ENCODE results near the gene RIIAD1.
"Not testable (repeated sequence)": the region's sequence is repeated elsewhere in the genome, so short reads cannot be mapped to it uniquely, and the experiment has no call there.

The RIIAD1 gene

DNA sequence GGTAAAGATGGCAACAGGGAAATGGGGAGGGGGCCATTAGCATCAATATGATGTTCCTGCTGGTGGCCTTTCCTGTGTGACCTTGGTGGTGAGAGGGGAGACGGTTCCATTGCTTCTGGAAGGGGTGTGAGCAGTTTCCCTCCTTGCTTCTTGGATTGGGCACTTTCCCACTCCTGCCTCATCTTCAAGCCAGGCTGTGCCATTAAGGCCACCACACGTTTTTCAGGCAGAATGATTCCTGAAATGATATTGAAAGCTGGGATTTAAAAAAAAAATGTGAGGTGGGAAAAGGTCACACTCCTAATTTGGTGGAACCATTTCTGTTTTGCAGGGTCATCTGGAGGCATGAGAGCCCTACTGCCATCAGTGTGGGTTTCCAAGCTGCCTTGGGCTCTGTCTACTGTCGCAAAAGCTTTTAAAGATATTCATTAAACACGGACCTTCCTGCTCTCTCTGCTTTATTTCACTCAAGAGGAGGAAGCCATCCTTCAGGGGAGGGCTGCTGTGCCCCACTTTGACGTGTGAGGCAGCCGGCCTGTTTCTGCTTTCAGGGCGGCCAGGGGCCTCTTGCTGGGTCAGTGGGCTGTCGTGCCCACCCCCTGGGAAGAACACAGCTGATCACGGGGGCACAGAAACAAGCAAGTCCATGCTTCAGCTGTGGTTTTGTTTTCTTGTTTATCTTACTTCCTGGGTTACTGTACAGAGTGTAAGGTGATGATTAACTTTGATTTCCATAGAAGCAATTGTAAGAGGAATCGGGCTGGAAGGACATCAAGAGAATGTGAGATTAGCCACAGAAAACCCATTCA is 8.0 kb downstream of the RIIAD1 start:
- Histone ChIP-seq H3K27me3 (peaks cover 97% of the 10 kb centered on the region), H3K27ac (no peak overlapping the region), H3K4me3 (ENCODE audit: low read depth in 1 of 2, low read length in 1 of 2) (no peak overlapping the region), H3K9me3 (no peaks in the 10 kb centered on the region), H3K36me3 (no peaks in the 10 kb centered on the region), H3K4me1 (ENCODE audit: control insufficient read depth in 1 of 2, insufficient read depth in 1 of 2, low read depth in 1 of 2, low read length in 1 of 2) (no peaks in the 10 kb centered on the region)
- TF ChIP-seq, protein P1, sequence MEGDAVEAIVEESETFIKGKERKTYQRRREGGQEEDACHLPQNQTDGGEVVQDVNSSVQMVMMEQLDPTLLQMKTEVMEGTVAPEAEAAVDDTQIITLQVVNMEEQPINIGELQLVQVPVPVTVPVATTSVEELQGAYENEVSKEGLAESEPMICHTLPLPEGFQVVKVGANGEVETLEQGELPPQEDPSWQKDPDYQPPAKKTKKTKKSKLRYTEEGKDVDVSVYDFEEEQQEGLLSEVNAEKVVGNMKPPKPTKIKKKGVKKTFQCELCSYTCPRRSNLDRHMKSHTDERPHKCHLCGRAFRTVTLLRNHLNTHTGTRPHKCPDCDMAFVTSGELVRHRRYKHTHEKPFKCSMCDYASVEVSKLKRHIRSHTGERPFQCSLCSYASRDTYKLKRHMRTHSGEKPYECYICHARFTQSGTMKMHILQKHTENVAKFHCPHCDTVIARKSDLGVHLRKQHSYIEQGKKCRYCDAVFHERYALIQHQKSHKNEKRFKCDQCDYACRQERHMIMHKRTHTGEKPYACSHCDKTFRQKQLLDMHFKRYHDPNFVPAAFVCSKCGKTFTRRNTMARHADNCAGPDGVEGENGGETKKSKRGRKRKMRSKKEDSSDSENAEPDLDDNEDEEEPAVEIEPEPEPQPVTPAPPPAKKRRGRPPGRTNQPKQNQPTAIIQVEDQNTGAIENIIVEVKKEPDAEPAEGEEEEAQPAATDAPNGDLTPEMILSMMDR (IDR thresholded peaks at IDR 0.05): no peak

DNA sequence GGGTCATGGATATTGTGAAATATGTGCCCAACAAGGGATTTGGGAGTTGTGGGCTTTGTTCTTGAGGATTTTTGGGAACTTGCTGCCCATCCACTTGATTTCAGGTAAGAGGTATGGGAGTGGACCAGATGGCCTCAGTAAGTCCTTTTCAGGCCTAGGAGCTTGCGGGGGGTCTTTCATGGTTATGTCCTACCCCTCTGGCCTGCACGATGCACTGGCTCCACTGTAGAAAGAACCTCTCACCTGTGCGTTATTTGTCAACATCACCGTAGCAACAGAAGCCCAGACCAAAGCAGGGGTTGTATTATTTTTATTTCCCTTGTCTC is 8.6 kb downstream of the RIIAD1 start:
- H3K4me1 ChIP-seq (ENCODE audit: control insufficient read depth in 1 of 2, insufficient read depth in 1 of 2, low read depth in 1 of 2, low read length in 1 of 2): no peaks in the 10 kb centered on the region
- no peaks in the 10 kb centered on the region for H3K36me3 ChIP-seq
- H3K4me3 ChIP-seq (ENCODE audit: low read depth in 1 of 2, low read length in 1 of 2): no peak overlapping the region
- H3K27me3 ChIP-seq: peaks cover 92% of the 10 kb centered on the region
- no peak overlapping the region for H3K27ac ChIP-seq
- TF ChIP-seq, protein P1 (IDR thresholded peaks at IDR 0.05): no peak
- H3K9me3 ChIP-seq: no peaks in the 10 kb centered on the region

DNA sequence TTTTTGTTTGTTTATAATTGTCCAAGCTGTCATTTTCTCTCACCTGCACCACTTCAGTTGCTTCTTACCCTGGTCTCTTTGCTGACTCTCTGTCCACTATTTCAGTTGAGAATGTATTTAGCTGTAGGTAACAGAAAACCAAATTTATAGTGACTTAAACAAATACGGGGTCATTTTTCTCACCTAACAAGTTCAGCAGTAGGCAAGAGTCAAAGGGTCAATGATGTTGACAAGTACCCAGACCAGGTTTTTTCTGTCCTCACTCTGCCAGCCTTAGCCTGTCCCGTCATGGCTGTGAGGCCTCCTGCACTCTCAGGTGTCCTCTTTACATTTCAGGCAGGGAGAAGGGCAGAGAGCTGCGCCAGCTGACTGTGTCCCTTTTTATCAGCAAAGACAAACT is 11.8 kb downstream of the RIIAD1 start:
- H3K27me3 ChIP-seq: peaks cover 61% of the 10 kb centered on the region
- no peak overlapping the region for H3K27ac ChIP-seq
- TF ChIP-seq, protein P1 (IDR thresholded peaks at IDR 0.05): no peak
- H3K36me3 ChIP-seq: no peaks in the 10 kb centered on the region
- no peak overlapping the region for H3K4me3 ChIP-seq (ENCODE audit: low read depth in 1 of 2, low read length in 1 of 2)
- no peaks in the 10 kb centered on the region for H3K4me1 ChIP-seq (ENCODE audit: control insufficient read depth in 1 of 2, insufficient read depth in 1 of 2, low read depth in 1 of 2, low read length in 1 of 2)
- no peaks in the 10 kb centered on the region for H3K9me3 ChIP-seq

DNA sequence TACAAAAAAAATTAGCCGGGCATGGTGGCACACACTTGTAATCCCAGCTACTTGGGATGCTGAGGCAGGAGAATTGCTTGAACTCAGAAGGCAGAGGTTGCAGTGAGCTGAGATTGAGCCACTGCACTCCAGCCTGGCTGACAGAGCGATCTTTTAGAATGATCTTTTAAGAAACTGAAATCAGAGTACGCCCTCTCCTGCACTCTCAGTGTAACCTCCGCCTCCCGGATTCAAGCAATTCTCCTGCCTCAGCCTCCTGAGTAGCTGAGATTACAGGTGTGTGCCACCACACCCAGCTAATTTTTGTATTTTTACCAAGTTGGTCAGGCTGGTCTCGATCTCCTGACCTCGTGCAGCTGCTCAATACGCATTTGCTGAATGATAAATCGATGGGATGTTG is 12.7 kb downstream of the RIIAD1 start:
- H3K4me3 ChIP-seq (ENCODE audit: low read depth in 1 of 2, low read length in 1 of 2); H3K27ac ChIP-seq; H3K9me3 ChIP-seq; H3K36me3 ChIP-seq; H3K4me1 ChIP-seq (ENCODE audit: control insufficient read depth in 1 of 2, insufficient read depth in 1 of 2, low read depth in 1 of 2, low read length in 1 of 2): not testable (repeated sequence)
- peaks cover 52% of the 10 kb centered on the region for H3K27me3 ChIP-seq

DNA sequence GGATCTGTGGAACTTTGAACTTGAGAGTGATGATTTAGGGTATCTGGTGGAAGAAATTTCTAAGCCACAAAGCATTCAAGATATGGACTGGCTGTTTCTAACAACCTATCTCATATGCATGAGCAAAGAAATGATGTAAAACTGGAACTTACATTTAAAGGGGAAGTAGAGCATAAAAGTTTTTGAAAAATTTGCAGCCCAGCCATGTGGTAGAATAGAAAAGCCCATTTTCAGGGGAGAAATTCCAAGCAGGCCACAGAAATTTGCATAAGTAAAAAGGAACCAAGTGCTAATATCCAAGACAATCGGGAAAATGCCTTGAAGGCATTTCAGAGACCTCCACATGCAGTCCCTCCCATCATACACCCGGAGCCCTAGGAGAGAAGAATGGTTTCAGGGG is 15.7 kb downstream of the RIIAD1 start:
- H3K27me3 ChIP-seq: peaks cover 46% of the 10 kb centered on the region
- H3K36me3 ChIP-seq: no peaks in the 10 kb centered on the region
- TF ChIP-seq, protein P1 (IDR thresholded peaks at IDR 0.05): no peak
- H3K27ac ChIP-seq: no peak overlapping the region
- no peaks in the 10 kb centered on the region for H3K9me3 ChIP-seq
- H3K4me1 ChIP-seq (ENCODE audit: control insufficient read depth in 1 of 2, insufficient read depth in 1 of 2, low read depth in 1 of 2, low read length in 1 of 2): no peaks in the 10 kb centered on the region
- no peak overlapping the region for H3K4me3 ChIP-seq (ENCODE audit: low read depth in 1 of 2, low read length in 1 of 2)

DNA sequence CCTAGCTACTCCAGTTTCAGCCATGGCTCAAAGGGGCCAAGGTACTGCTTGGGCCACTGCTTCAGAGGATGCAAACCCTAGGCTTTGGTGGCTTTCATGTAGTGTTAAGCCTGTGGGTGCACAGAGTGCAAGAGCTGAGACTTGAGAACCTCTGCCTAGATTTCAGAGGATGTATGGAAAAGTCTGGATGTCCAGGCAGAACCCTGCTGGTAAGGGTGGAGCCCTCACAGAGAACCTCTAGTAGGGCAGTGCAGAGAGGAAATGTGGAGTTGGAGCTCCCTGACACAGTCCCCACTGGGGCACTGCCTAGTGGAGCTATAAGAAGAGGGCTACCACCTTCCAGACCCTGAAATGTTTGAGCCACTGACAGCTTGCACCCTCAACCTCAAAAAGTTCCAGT is 16.2 kb downstream of the RIIAD1 start:
- Histone ChIP-seq H3K9me3 (no peaks in the 10 kb centered on the region), H3K27me3 (peaks cover 45% of the 10 kb centered on the region), H3K4me3 (ENCODE audit: low read depth in 1 of 2, low read length in 1 of 2) (no peak overlapping the region), H3K4me1 (ENCODE audit: control insufficient read depth in 1 of 2, insufficient read depth in 1 of 2, low read depth in 1 of 2, low read length in 1 of 2) (no peaks in the 10 kb centered on the region), H3K27ac (no peak overlapping the region), H3K36me3 (no peaks in the 10 kb centered on the region)
- TF ChIP-seq, protein P1 (IDR thresholded peaks at IDR 0.05): no peak

Data from neutrophil (primary cell).